Upper lobe of left lung (tissue), 6 donors: Measurements from ENCODE around the gene MAML2. TPM values are rescaled to one million over a fixed set of nuclear protein-coding genes. Genes with fewer than 3 reads are reported as not detected.

Source experiments
- ATAC-seq, 2 donors: fragments of 200-7000 bp; cut with Tn5 transposase; one replicate each; pipeline ENCODE4 v1.9.1; 2022; ENCODE audit warnings: mild to moderate bottlenecking in 2 of 2, moderate library complexity in 2 of 2; ENCODE audit not compliant: low FRiP score in 2 of 2
- DNase-seq, 2 donors: peaks; one replicate each; pipeline ENCODE4 v3.0.0-alpha.2; 2019 to 2020
- H3K27ac ChIP-seq, 4 donors: fragments of 200-600 bp; sonication (generic); one replicate each; pipeline ENCODE4 v1.5.1; 2016 to 2019
- H3K27me3 ChIP-seq, 4 donors: fragments of 200-600 bp; sonication (generic); one replicate each; pipeline ENCODE4 v1.5.1; 2017 to 2019
- H3K36me3 ChIP-seq, 4 donors: fragments of 200-600 bp; sonication (generic); one replicate each; pipeline ENCODE4 v1.5.1; 2016 to 2019
- H3K4me1 ChIP-seq, 4 donors: fragments of 200-600 bp; sonication (generic); one replicate each; pipeline ENCODE4 v1.5.1; 2018 to 2019
- H3K4me3 ChIP-seq, 4 donors: fragments of 200-600 bp; sonication (generic); one replicate each; pipeline ENCODE4 v1.5.1; 2017 to 2019; ENCODE audit warnings: mild to moderate bottlenecking in 2 of 4, moderate library complexity in 1 of 4
- H3K9me3 ChIP-seq, 4 donors: fragments of 200-600 bp; sonication (generic); one replicate each; pipeline ENCODE4 v1.5.1; 2018 to 2019
- EP300 ChIP-seq, 4 donors: sonication (generic); formaldehyde crosslinking; IDR thresholded peaks; one replicate each; pipeline ENCODE4 v1.5.1; 2017; ENCODE audit warnings: antibody characterized with exemption in 4 of 4, control low read depth in 2 of 4
- POLR2A ChIP-seq, 4 donors: fragments of 450-650 bp; IDR thresholded peaks; one replicate each; pipeline ENCODE4 v1.5.1; 2016 to 2017; ENCODE audit warnings: antibody characterized with exemption in 4 of 4, mild to moderate bottlenecking in 2 of 4
- POLR2AphosphoS5 ChIP-seq, 2 donors: sonication (generic); formaldehyde crosslinking; IDR thresholded peaks; one replicate each; pipeline ENCODE4 v1.5.1; 2017; ENCODE audit warnings: antibody characterized with exemption in 2 of 2
- WGBS, 2 donors: methylation state at CpG; one replicate each; pipeline ENCODE4 v1.1.5; 2017 to 2018; 5-methylcytosine and 5-hydroxymethylcytosine counted together
- total RNA-seq, 6 donors: library from RNA; depleted of rRNA in 4 of 6; stranded (reverse); fragments of >200 nt in 4 of 6; gene quantifications; one replicate each; pipeline versions ENCODE4 v1.1.0 to v1.2.1, GENCODE V29; 2016 to 2021
- TF ChIP-seq, protein P1 (sequence below), 6 experiments: fragments of 450-650 bp in 4 of 6; fragments of 200-600 bp in 2 of 6; sonication (generic) in 2 of 6; IDR thresholded peaks; one replicate each; pipeline ENCODE4 v1.5.1; 2016 to 2019; ENCODE audit warnings: antibody characterized with exemption in 6 of 6
- donor health status: DM: no; HTN: no; CAD: no; lungs with moderate emphysema.
- donor health status: DM: no; HTN: yes; CAD: no; lungs with severe emphysema.

The MAML2 gene
- total RNA-seq, 6 donors from 2014 or later, result 19.5 to 36.6 (median 26.3) TPM

DNA sequence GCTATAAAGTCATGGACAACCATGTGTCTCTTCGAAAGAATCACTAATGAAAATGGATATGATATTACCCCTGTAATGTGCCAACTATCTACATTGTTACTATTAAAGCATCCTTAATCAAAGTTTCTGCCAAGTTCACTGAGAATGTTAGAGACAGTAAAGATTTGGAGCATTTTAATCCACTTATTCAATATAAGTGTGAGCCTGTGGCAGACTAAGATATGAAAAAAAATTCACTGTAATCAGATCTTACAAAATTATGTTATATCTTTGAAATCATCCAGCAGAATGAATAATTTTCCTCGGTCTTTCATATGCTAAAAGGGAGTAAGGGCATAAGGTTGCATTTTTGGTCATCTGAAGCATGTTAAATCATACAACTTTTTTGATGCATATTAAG lies 49.9 kb downstream of the MAML2 start:
- DNase-seq, result no peak
- Histone ChIP-seq H3K9me3 (no peaks in the 10 kb centered on the region), H3K36me3 (no peaks in the 10 kb centered on the region), H3K4me3 (no peak overlapping the region), H3K4me1 (peaks cover 16 to 30% (median 28%) of the 10 kb centered on the region in 4 donors), H3K27ac (peak overlapping the region in 2 of 4 donors; percentile 54 to 69), H3K27me3 (no peaks in the 10 kb centered on the region)
- no peak for ATAC-seq
- 58 to 75% methylated on average over 2 of the region's 2 CpGs for WGBS, 2 donors
- no peak for TF ChIP-seq POLR2AphosphoS5 (IDR thresholded peaks at IDR 0.05)
- TF ChIP-seq EP300 (IDR thresholded peaks at IDR 0.05), result no peak
- TF ChIP-seq POLR2A (IDR thresholded peaks at IDR 0.05), result no peak
- TF ChIP-seq, protein P1, sequence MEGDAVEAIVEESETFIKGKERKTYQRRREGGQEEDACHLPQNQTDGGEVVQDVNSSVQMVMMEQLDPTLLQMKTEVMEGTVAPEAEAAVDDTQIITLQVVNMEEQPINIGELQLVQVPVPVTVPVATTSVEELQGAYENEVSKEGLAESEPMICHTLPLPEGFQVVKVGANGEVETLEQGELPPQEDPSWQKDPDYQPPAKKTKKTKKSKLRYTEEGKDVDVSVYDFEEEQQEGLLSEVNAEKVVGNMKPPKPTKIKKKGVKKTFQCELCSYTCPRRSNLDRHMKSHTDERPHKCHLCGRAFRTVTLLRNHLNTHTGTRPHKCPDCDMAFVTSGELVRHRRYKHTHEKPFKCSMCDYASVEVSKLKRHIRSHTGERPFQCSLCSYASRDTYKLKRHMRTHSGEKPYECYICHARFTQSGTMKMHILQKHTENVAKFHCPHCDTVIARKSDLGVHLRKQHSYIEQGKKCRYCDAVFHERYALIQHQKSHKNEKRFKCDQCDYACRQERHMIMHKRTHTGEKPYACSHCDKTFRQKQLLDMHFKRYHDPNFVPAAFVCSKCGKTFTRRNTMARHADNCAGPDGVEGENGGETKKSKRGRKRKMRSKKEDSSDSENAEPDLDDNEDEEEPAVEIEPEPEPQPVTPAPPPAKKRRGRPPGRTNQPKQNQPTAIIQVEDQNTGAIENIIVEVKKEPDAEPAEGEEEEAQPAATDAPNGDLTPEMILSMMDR (IDR thresholded peaks at IDR 0.05), result no peak

GRCh38 chr11:96292291-96293010 lies 50.5 kb downstream of the MAML2 start:
- Histone ChIP-seq H3K27ac (no peak overlapping the region), H3K36me3 (no peaks in the 10 kb centered on the region)
- no peak for TF ChIP-seq EP300 (IDR thresholded peaks at IDR 0.05)
- TF ChIP-seq POLR2A (IDR thresholded peaks at IDR 0.05), result no peak
- TF ChIP-seq POLR2AphosphoS5 (IDR thresholded peaks at IDR 0.05), result no peak

GRCh38 chr11:96290631-96291030 lies 52.4 kb downstream of the MAML2 start:
- no peak for DNase-seq
- 96 to 97% methylated on average over 1 of the region's 1 CpG for WGBS, 2 donors
- H3K27ac ChIP-seq, result no peak overlapping the region
- no peak for ATAC-seq
- peaks cover 16 to 30% (median 28%) of the 10 kb centered on the region in 4 donors for H3K4me1 ChIP-seq
- TF ChIP-seq, protein P1 (IDR thresholded peaks at IDR 0.05), result no peak
- TF ChIP-seq POLR2A (IDR thresholded peaks at IDR 0.05), result no peak
- TF ChIP-seq POLR2AphosphoS5 (IDR thresholded peaks at IDR 0.05), result no peak
- no peak for TF ChIP-seq EP300 (IDR thresholded peaks at IDR 0.05)
- H3K4me3 ChIP-seq, result no peak overlapping the region
- no peaks in the 10 kb centered on the region for H3K27me3 ChIP-seq
- H3K36me3 ChIP-seq, result no peaks in the 10 kb centered on the region
- peaks cover 0 to 2% (median 0%) of the 10 kb centered on the region in 4 donors for H3K9me3 ChIP-seq

More at GRCh38 chr11:96292291-96293010, 50.5 kb downstream of the MAML2 start:
- Histone ChIP-seq H3K9me3 (no peaks in the 10 kb centered on the region), H3K4me3 (no peak overlapping the region), H3K4me1 (peaks cover 16 to 30% (median 28%) of the 10 kb centered on the region in 4 donors), H3K27me3 (no peaks in the 10 kb centered on the region)
- ATAC-seq, result no peak
- DNase-seq, result no peak

- H3K9me3 ChIP-seq, result peaks cover 0 to 2% (median 0%) of the 10 kb centered on the region in 4 donors
These were observed 53.0 kb downstream of the MAML2 start for GRCh38 chr11:96290031-96290430.

DNA sequence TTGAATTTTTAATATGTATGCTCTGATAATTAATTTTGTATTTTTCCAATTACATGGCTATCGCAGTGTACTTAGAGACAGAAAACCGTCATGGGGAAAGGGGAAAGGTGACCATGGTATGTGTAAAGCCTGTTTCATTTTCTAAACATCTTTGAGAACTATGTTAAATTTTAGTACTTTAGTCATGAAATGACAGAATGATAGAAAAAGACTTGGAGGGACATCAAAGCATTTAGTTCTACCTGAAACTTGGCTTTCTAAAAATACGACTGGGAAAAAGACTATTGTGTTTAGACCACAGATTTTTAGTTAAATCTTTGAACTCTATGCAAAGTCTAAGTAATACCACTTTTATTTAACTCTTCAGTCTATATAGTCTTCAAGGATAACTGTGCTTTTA lies 54.1 kb downstream of the MAML2 start:
- no peak for TF ChIP-seq POLR2AphosphoS5 (IDR thresholded peaks at IDR 0.05)
- TF ChIP-seq EP300 (IDR thresholded peaks at IDR 0.05), result no peak
- Histone ChIP-seq H3K4me1 (peaks cover 8 to 16% (median 14%) of the 10 kb centered on the region in 4 donors), H3K9me3 (peaks cover 0 to 2% (median 0%) of the 10 kb centered on the region in 4 donors), H3K4me3 (no peak overlapping the region), H3K36me3 (no peaks in the 10 kb centered on the region), H3K27me3 (no peaks in the 10 kb centered on the region), H3K27ac (no peak overlapping the region)
- no peak for DNase-seq
- WGBS, 2 donors, result 88 to 95% methylated on average over 3 of the region's 3 CpGs
- ATAC-seq, result no peak

More at GRCh38 chr11:96290031-96290430, 53.0 kb downstream of the MAML2 start:
- Histone ChIP-seq H3K4me3 (no peak overlapping the region), H3K36me3 (no peaks in the 10 kb centered on the region), H3K27me3 (no peaks in the 10 kb centered on the region), H3K27ac (no peak overlapping the region), H3K4me1 (peaks cover 16 to 26% (median 25%) of the 10 kb centered on the region in 4 donors)
- 79 to 100% methylated on average over 1 of the region's 1 CpG for WGBS, 2 donors
- no peak for TF ChIP-seq POLR2A (IDR thresholded peaks at IDR 0.05)
- TF ChIP-seq EP300 (IDR thresholded peaks at IDR 0.05), result no peak
- no peak for TF ChIP-seq POLR2AphosphoS5 (IDR thresholded peaks at IDR 0.05)
- TF ChIP-seq, protein P1 (IDR thresholded peaks at IDR 0.05), result no peak
- DNase-seq, result no peak
- ATAC-seq, result no peak
